Measurements from ENCODE around the gene ABCB8. TPM values are rescaled to one million over a fixed set of nuclear protein-coding genes. Genes with fewer than 3 reads are reported as not detected.

The ABCB8 gene
- total and polyA plus RNA-seq, 9 of the 15 experiments (the other 6 are each of a cell fraction or from before 2014, with no cell fraction given), result 7.6 to 106 (median 36.3) TPM

GRCh38 chr7:151010307-151011096 lies 17.7 kb upstream of the ABCB8 start (continued):
- no peak for TF ChIP-seq ZNF324 (CRISPR knock-in tag; IDR thresholded peaks at IDR 0.05)
- TF ChIP-seq ZNF224 (CRISPR knock-in tag; IDR thresholded peaks at IDR 0.05), result no peak
- no peak for TF ChIP-seq NCOR1 (IDR thresholded peaks at IDR 0.05)
- TF ChIP-seq ZNF124 (CRISPR knock-in tag; IDR thresholded peaks at IDR 0.05), result no peak
- TF ChIP-seq, protein P1, sequence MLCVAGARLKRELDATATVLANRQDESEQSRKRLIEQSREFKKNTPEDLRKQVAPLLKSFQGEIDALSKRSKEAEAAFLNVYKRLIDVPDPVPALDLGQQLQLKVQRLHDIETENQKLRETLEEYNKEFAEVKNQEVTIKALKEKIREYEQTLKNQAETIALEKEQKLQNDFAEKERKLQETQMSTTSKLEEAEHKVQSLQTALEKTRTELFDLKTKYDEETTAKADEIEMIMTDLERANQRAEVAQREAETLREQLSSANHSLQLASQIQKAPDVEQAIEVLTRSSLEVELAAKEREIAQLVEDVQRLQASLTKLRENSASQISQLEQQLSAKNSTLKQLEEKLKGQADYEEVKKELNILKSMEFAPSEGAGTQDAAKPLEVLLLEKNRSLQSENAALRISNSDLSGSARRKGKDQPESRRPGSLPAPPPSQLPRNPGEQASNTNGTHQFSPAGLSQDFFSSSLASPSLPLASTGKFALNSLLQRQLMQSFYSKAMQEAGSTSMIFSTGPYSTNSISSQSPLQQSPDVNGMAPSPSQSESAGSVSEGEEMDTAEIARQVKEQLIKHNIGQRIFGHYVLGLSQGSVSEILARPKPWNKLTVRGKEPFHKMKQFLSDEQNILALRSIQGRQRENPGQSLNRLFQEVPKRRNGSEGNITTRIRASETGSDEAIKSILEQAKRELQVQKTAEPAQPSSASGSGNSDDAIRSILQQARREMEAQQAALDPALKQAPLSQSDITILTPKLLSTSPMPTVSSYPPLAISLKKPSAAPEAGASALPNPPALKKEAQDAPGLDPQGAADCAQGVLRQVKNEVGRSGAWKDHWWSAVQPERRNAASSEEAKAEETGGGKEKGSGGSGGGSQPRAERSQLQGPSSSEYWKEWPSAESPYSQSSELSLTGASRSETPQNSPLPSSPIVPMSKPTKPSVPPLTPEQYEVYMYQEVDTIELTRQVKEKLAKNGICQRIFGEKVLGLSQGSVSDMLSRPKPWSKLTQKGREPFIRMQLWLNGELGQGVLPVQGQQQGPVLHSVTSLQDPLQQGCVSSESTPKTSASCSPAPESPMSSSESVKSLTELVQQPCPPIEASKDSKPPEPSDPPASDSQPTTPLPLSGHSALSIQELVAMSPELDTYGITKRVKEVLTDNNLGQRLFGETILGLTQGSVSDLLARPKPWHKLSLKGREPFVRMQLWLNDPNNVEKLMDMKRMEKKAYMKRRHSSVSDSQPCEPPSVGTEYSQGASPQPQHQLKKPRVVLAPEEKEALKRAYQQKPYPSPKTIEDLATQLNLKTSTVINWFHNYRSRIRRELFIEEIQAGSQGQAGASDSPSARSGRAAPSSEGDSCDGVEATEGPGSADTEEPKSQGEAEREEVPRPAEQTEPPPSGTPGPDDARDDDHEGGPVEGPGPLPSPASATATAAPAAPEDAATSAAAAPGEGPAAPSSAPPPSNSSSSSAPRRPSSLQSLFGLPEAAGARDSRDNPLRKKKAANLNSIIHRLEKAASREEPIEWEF (CRISPR knock-in tag; IDR thresholded peaks at IDR 0.05), result peak; percentile 21; the same call in 1 of the 2 replicates
- peak; percentile 31 for TF ChIP-seq ARID1B (IDR thresholded peaks at IDR 0.05)
- no peak for TF ChIP-seq CREB1 (IDR thresholded peaks at IDR 0.05)
- TF ChIP-seq CREB1 (CRISPR knock-in tag; IDR thresholded peaks at IDR 0.05), result peak; percentile 13; the same call in 1 of the 2 replicates
- TF ChIP-seq TBP (optimal IDR thresholded peaks at IDR 0.05; ENCODE audit: low read depth, low read length), result peak; percentile 65
- TF ChIP-seq ZNF695 (CRISPR knock-in tag; IDR thresholded peaks at IDR 0.05), result no peak
- TF ChIP-seq FOXJ3 (CRISPR knock-in tag; IDR thresholded peaks at IDR 0.05), result no peak
- no peak for TF ChIP-seq BCOR (IDR thresholded peaks at IDR 0.05)
- no peak for TF ChIP-seq STAT5B (CRISPR knock-in tag; IDR thresholded peaks at IDR 0.05)
- TF ChIP-seq, protein P2, sequence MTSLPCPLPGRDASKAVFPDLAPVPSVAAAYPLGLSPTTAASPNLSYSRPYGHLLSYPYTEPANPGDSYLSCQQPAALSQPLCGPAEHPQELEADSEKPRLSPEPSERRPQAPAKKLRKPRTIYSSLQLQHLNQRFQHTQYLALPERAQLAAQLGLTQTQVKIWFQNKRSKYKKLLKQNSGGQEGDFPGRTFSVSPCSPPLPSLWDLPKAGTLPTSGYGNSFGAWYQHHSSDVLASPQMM (CRISPR knock-in tag; IDR thresholded peaks at IDR 0.05), result no peak
- TF ChIP-seq, protein P3, sequence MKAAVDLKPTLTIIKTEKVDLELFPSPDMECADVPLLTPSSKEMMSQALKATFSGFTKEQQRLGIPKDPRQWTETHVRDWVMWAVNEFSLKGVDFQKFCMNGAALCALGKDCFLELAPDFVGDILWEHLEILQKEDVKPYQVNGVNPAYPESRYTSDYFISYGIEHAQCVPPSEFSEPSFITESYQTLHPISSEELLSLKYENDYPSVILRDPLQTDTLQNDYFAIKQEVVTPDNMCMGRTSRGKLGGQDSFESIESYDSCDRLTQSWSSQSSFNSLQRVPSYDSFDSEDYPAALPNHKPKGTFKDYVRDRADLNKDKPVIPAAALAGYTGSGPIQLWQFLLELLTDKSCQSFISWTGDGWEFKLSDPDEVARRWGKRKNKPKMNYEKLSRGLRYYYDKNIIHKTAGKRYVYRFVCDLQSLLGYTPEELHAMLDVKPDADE (conservative IDR thresholded peaks at IDR 0.05; ENCODE audit: control insufficient read depth, low read depth, low read length), result peak; percentile 58
- no peak for TF ChIP-seq KLF1 (tag; IDR thresholded peaks at IDR 0.05)
- TF ChIP-seq, protein P4, sequence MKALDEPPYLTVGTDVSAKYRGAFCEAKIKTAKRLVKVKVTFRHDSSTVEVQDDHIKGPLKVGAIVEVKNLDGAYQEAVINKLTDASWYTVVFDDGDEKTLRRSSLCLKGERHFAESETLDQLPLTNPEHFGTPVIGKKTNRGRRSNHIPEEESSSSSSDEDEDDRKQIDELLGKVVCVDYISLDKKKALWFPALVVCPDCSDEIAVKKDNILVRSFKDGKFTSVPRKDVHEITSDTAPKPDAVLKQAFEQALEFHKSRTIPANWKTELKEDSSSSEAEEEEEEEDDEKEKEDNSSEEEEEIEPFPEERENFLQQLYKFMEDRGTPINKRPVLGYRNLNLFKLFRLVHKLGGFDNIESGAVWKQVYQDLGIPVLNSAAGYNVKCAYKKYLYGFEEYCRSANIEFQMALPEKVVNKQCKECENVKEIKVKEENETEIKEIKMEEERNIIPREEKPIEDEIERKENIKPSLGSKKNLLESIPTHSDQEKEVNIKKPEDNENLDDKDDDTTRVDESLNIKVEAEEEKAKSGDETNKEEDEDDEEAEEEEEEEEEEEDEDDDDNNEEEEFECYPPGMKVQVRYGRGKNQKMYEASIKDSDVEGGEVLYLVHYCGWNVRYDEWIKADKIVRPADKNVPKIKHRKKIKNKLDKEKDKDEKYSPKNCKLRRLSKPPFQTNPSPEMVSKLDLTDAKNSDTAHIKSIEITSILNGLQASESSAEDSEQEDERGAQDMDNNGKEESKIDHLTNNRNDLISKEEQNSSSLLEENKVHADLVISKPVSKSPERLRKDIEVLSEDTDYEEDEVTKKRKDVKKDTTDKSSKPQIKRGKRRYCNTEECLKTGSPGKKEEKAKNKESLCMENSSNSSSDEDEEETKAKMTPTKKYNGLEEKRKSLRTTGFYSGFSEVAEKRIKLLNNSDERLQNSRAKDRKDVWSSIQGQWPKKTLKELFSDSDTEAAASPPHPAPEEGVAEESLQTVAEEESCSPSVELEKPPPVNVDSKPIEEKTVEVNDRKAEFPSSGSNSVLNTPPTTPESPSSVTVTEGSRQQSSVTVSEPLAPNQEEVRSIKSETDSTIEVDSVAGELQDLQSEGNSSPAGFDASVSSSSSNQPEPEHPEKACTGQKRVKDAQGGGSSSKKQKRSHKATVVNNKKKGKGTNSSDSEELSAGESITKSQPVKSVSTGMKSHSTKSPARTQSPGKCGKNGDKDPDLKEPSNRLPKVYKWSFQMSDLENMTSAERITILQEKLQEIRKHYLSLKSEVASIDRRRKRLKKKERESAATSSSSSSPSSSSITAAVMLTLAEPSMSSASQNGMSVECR (CRISPR knock-in tag; IDR thresholded peaks at IDR 0.05), result 0 out of 2 replicates have a peak, but pooled peaks have one; percentile 65
- peak; percentile 42; the same call in 1 of the 2 replicates for TF ChIP-seq ZSCAN29 (IDR thresholded peaks at IDR 0.05)

Data from K562 (cell line).